MM.1S (cell line): ENCODE data around the gene CCM2L.

Experiments used
- EZH2 ChIP-seq: fragments of 300-600 bp; sonication (generic); optimal IDR thresholded peaks from 2 replicates; pipeline ENCODE3; 2017; ENCODE audit warnings: low read depth, mild to moderate bottlenecking, antibody characterized with exemption, low read length, mixed read lengths
- EZH2phosphoT487 ChIP-seq: fragments of 300-600 bp; sonication (generic); IDR thresholded peaks from 2 replicates; pipeline ENCODE4 v1.6.1; 2018; ENCODE audit warnings: antibody characterized with exemption, low read length
- TF ChIP-seq, protein P1 (sequence below): fragments of 300-600 bp; sonication (generic); IDR thresholded peaks from 2 replicates; pipeline ENCODE4 v1.5.1; 2016; ENCODE audit warnings: antibody characterized with exemption, low read length, mixed read lengths

DNA sequence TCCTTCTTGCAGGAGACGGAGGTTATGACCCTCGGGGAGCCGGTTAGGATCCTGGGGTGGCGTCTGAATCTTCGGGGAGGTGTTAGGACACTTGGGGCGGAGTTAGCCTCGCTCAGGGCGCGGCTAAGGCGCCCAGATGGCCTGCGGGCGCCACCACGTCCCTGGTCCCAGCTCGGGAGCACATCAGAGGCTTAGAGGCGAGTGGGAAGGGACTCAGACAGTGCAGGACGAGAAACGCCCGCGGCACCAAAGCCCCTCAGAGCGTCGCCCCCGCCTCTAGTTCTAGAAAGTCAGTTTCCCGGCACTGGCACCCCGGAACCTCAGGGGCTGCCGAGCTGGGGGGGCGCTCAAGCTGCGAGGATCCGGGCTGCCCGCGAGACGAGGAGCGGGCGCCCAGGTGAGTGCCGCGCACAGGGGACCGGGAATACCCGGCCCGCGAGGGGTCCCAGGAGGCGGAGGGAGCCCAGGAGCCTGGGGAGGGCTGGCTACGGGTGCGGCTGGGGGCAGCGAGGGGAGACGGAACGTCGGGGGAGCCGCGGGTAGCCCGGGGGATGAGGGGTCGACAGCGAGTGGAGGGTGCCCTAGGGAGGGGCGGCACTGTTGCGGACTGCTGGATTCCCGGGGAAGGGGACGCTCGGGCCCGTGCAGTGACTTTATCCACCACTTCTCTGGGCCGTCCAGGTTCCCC, 42.0 kb downstream of the CCM2L start, which contains the start of gene HCK:
- TF ChIP-seq, protein P1, sequence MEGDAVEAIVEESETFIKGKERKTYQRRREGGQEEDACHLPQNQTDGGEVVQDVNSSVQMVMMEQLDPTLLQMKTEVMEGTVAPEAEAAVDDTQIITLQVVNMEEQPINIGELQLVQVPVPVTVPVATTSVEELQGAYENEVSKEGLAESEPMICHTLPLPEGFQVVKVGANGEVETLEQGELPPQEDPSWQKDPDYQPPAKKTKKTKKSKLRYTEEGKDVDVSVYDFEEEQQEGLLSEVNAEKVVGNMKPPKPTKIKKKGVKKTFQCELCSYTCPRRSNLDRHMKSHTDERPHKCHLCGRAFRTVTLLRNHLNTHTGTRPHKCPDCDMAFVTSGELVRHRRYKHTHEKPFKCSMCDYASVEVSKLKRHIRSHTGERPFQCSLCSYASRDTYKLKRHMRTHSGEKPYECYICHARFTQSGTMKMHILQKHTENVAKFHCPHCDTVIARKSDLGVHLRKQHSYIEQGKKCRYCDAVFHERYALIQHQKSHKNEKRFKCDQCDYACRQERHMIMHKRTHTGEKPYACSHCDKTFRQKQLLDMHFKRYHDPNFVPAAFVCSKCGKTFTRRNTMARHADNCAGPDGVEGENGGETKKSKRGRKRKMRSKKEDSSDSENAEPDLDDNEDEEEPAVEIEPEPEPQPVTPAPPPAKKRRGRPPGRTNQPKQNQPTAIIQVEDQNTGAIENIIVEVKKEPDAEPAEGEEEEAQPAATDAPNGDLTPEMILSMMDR = no peak
- no peak for TF ChIP-seq EZH2phosphoT487
- no peak for TF ChIP-seq EZH2
